ENCODE data around the gene PERM1. TPM values are rescaled to one million over a fixed set of nuclear protein-coding genes. Genes with fewer than 3 reads are reported as not detected.

Gene PERM1
- total and polyA plus RNA-seq, 9 of the 15 experiments (the other 6 are each of a cell fraction or from before 2014, with no cell fraction given) = not detected

GRCh38 chr1:950268-950667 lies 31.6 kb downstream of the PERM1 start (continued):
- TF ChIP-seq CBX8 (IDR thresholded peaks at IDR 0.05; ENCODE audit: borderline replicate concordance, extremely low read depth, low read depth, low read length, poor library complexity, severe bottlenecking) (no peak), NCOA4 (IDR thresholded peaks at IDR 0.05; ENCODE audit: partially characterized antibody) (no peak), KLF6 (CRISPR knock-in tag; IDR thresholded peaks at IDR 0.05; ENCODE audit: borderline replicate concordance) (no peak), TAF1 (IDR thresholded peaks at IDR 0.05; ENCODE audit: control insufficient read depth, extremely low read depth, insufficient read depth, low read length, severe bottlenecking) (no peak), ELK3 (CRISPR knock-in tag; IDR thresholded peaks at IDR 0.05) (no peak), CHAMP1 (IDR thresholded peaks at IDR 0.05) (no peak), E2F8 (IDR thresholded peaks at IDR 0.05; ENCODE audit: low read depth, partially characterized antibody) (no peak), ZNF239 (CRISPR knock-in tag; IDR thresholded peaks at IDR 0.05) (no peak), ZFX (CRISPR knock-in tag; IDR thresholded peaks at IDR 0.05) (no peak), ATF1 (CRISPR knock-in tag; IDR thresholded peaks at IDR 0.05) (no peak), ATF1 (tag; IDR thresholded peaks at IDR 0.05) (no peak), RBM39 (optimal IDR thresholded peaks at IDR 0.05; ENCODE audit: low read depth, low read length) (no peak), BHLHE40 (IDR thresholded peaks at IDR 0.05; ENCODE audit: low read length) (no peak), CREM (IDR thresholded peaks at IDR 0.05; ENCODE audit: low read depth) (no peak), STAT5A (IDR thresholded peaks at IDR 0.05; ENCODE audit: borderline replicate concordance, low read length) (peak; percentile 37; the same call in 1 of the 2 replicates), HOXB6 (CRISPR knock-in tag; IDR thresholded peaks at IDR 0.05; ENCODE audit: borderline replicate concordance) (no peak), ARID2 (IDR thresholded peaks at IDR 0.05) (peak; percentile 42; the same call in 1 of the 2 replicates), SPI1 (IDR thresholded peaks at IDR 0.05; ENCODE audit: borderline replicate concordance, low read depth, low read length) (no peak), TARDBP (IDR thresholded peaks at IDR 0.05) (0 out of 2 replicates have a peak, but pooled peaks have one; percentile 9), ETV1 (tag; conservative IDR thresholded peaks at IDR 0.05; ENCODE audit: low read depth) (no peak), IRF2 (CRISPR knock-in tag; IDR thresholded peaks at IDR 0.05) (peak; percentile 65; the same call in 1 of the 2 replicates), ZNF282 (CRISPR knock-in tag; IDR thresholded peaks at IDR 0.05) (0 out of 2 replicates have a peak, but pooled peaks have one; percentile 35), MAX (CRISPR knock-in tag; IDR thresholded peaks at IDR 0.05) (0 out of 2 replicates have a peak, but pooled peaks have one; percentile 40)

Data from K562 (cell line).